GM18508 (cell line): ENCODE results near the gene SCYL1.

Source experiments
- ATAC-seq: cut with Tn5 transposase; IDR thresholded peaks from one replicate; pipeline ENCODE4 v1.9.1; 2021; ENCODE audit warnings: moderate number of reproducible peaks; ENCODE audit not compliant: insufficient read depth, unreplicated experiment

Gene SCYL1

GRCh38 chr11:65532388-65533064, 7.6 kb downstream of the SCYL1 start:
- no peak for ATAC-seq

DNA sequence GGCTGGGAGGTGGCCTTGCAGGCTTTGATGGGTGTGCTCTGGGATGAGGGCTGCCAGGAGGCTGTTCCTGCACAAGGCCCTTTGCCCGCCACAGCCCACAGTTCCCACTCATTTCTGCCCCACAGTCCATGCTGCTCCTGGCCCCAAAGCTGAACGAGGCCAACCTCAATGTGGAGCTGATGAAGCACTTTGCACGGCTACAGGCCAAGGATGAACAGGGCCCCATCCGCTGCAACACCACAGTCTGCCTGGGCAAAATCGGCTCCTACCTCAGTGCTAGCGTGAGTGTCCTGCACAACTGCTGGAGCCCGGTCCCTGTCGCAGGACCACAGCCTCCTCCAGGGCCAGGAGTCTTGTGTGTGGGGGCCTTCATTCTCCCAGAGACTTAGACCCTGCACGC, 10.2 kb downstream of the SCYL1 start:
- no peak for ATAC-seq

DNA sequence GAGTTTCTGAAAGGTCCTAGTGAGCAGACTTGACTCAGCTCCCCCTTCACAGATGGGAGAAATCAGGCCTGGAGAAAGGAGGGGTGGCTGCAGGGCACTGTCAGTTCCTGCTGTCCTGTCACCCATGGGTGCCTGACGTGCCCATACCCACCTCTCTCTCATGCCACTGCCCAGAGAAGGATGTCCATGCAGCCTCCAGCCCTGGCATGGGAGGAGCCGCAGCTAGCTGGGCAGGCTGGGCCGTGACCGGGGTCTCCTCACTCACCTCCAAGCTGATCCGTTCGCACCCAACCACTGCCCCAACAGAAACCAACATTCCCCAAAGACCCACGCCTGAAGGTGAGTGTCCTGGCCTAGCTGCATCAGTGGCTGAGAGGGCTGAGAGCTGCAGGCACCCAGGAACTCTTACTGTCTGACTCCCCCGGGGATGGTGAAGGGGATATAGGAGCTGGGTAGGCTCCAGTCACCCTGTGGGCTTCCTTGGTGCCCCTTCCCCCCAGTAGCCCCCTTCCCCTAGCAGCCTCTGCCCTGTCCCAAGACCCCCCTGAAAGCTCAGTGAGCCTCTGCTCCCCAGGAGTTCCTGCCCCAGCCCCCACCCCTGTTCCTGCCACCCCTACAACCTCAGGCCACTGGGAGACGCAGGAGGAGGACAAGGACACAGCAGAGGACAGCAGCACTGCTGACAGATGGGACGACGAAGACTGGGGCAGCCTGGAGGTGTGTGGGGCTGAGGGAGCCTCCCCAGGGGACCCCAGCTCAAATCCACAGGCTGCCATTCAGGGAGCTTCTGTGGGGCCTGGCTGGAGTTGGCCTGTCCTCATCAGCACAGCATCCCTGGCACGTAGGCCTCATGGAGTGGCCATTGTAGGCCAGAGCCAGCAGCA, 11.8 kb downstream of the SCYL1 start:
- ATAC-seq = no peak

- no peak for ATAC-seq
Measured at GRCh38 chr11:65537296-65537597, 12.4 kb downstream of the SCYL1 start.

DNA sequence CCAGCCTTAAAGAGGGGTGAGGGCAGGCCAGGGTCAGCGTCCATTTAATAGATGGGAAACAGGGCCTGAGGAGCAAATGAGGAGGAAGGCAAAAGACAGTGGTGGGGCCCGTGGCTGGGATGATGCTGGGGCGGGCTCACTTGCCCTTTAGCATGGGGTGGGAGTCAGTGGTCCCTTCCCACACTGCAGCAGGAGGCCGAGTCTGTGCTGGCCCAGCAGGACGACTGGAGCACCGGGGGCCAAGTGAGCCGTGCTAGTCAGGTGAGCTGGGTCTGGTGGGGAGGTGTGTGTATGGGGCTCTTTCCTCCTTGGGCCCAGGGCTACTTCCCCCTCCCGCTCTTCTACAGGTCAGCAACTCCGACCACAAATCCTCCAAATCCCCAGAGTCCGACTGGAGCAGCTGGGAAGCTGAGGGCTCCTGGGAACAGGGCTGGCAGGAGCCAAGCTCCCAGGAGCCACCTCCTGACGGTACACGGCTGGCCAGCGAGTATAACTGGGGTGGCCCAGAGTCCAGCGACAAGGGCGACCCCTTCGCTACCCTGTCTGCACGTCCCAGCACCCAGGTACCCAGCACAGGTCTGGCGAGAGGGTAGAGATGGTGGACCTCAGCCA, 12.8 kb downstream of the SCYL1 start:
- no peak for ATAC-seq

DNA sequence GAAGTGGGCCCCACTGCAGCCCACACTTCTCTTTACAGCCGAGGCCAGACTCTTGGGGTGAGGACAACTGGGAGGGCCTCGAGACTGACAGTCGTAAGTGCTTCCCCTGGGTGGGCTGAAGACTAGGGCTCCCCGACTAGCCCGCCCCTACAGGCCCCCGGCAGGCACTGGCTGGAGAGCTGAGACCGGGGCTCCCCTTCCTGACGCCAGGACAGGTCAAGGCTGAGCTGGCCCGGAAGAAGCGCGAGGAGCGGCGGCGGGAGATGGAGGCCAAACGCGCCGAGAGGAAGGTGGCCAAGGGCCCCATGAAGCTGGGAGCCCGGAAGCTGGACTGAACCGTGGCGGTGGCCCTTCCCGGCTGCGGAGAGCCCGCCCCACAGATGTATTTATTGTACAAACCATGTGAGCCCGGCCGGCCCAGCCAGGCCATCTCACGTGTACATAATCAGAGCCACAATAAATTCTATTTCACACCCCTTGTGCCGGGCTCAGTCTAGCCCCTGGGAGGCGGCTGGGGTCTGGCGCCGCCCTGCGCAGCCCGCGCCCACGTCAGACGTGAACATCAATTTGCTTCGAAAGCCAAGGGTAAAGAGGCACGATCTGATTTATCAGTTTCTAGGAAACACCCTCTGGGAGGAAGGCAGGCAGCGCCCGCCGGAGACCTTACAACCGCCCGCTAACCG, 13.5 kb downstream of the SCYL1 start:
- ATAC-seq = no peak

DNA sequence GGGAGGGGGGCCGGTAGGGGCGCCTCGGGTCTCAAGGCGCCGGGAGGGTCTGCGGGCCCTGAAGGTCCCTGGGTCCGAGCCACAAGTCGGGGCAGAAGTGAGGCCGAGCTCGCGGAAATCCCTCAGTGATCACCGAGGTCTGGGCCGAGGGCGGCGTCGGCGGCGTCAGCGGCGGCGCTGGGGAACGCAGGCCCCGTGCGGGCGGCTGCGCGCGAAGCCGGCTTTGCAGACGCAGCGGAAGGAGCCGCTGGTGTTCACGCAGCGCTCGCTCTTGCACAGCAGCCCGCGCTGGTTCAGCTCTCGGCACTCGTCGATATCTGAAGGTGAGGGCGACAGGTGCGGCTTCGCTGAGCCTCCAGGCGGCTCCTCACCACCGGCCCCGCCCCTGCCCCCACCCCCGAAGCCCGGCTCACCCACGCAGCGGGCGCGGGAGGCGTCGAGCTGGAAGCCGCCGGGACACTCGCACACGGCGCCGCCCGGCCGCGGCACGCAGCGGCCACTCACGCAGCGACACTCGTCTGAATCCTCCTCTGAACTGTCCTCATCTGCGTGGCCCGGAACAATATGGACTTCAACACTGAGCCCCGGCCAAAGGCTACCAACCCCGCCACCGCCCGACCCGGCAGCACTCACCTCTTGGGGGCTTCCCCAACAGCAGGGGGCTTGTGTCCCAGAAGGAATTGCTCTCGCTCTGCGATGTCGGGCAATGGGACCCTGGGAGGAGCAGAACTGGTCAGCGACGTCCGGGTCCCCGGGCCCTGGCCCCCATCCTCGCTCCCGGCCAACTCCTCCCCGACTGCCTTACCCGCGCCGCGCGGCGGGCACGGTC, 14.2 kb downstream of the SCYL1 start:
- no peak for ATAC-seq

DNA sequence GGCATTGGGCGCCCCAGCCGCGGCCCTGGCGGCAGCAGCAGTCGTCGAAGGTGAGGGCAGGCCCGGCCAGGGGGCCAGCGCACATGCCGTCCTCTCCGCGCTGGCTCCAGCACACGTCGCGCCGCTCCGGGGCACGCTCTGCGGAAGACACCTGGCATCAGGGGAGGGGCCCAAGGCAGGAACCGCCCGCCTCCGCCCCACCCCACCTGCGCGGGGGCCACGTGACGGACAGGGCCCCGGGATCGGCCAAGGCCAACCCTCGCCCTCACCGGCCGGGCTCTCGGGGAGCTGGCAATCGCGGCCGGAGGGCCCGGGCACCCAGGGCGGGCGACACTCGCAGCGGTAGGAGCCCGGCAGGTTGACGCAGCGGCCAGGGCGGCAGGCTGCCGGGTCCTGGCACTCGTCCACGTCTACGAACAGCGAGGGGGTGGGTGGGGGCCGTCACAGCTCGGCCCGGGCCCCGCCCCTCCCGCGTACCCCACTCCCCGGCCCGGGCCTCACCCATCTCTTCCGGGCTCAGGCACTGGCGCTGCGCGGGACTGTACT, 14.9 kb downstream of the SCYL1 start:
- no peak for ATAC-seq

GRCh38 chr11:65540290-65541092, 15.6 kb downstream of the SCYL1 start:
- no peak for ATAC-seq

DNA sequence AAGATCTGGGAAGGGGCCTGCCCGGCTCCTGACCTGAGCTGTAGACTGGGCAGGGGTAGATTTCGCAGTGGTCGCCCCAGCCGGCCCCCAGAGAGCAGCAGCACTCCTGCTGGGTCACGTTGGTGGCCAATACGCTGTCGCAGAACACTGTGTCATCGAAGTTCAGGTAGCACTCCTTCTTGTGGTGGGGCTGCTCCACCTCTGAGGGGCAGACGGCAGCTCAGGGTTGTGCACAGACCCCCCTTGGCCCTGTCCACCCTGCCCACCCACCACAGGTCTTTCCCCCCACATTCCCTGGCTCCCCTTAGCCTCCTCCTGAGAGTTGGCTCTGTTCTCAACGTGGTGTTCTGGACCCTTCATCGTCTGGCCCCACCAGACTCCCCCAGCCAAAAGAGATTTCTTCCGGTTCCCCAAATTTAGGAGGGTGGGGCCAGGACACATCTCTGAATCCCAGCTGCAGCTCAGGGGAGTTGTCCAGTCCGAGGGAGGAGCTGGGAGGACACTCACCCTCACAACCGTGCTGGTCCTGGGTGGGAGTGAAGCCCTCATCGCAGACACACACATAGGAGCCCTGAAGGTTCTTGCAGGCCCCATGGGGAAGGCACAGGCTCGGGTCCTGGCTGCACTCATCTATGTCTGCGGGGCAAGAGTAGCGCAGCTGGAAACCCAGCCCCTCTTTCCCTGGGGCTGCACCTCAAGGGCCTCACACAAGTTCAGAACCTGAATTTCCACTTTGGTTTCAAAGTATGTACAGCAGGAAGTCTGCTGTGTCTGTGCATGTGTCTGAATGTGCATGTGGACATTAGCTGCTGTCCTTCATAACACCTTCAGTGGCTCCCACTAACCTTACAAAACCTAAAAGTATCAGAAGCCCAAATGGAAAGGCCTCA, 16.5 kb downstream of the SCYL1 start:
- ATAC-seq = no peak

DNA sequence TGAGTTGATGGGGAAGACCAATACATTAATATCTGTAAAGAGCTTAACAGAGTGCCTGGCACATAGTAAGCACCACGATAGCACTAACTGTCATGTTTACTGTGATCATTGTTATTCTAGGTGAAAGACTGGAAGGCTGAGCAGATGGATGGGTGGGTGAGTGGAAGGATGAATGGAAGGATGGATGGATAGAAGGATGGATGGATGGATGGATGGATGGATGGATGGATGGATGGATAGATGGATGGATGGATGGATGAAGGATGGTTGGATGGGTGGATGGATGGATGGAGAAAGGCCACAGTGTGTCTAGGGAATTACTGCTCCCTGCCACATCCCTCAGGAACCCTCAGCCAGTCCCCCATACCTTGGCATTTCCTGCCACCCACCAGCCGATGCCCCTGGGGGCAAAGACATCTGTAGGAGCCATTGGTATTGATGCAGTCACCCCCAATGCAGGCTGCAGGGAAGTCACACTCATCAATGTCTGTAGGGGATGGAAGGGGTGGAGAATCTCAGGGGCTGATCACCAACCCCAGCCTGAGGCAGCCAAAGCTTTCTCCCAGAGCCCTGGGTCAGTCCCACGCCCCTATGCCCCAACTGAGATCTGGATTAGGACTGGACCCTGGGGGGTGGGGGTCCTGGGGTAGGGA, 18.0 kb downstream of the SCYL1 start:
- no peak for ATAC-seq

- ATAC-seq = no peak
Measured at GRCh38 chr11:65545853-65546216, 21.0 kb downstream of the SCYL1 start.

DNA sequence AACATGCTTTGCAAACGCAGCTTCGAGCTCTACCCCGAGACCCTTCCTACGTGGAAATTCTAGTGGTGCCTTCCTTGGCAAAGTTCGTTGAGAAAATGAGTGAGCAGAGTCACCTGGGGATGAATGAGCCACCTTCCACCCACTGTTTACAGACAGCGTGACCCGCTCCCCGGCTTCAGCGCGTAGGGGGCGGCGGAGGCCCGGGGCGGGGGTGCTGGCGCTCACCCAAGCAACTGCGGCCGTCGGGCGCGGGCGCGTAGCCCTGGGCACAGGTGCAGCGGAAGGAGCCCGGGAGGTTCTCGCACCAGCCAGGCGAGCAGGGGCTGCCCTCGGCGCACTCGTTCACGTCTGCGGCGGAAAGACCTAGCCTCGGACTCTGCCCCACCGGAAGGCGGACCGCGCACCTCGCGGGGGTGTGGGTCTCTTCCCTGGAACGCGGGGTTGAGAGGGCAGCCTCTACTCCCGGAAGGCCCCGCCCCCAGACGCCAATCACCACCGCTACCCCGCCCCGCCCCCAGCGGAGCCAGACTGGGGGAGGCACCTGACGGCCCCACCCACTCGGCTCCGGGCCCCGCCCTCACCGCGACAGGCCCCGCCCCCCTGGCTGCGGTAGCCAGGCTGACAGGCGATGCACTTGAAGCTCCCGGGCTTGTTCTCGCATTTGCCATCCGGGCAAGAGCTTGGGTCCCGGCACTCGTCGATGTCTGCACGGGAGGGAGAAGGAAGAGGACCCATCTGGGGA, 21.5 kb downstream of the SCYL1 start:
- ATAC-seq = no peak

DNA sequence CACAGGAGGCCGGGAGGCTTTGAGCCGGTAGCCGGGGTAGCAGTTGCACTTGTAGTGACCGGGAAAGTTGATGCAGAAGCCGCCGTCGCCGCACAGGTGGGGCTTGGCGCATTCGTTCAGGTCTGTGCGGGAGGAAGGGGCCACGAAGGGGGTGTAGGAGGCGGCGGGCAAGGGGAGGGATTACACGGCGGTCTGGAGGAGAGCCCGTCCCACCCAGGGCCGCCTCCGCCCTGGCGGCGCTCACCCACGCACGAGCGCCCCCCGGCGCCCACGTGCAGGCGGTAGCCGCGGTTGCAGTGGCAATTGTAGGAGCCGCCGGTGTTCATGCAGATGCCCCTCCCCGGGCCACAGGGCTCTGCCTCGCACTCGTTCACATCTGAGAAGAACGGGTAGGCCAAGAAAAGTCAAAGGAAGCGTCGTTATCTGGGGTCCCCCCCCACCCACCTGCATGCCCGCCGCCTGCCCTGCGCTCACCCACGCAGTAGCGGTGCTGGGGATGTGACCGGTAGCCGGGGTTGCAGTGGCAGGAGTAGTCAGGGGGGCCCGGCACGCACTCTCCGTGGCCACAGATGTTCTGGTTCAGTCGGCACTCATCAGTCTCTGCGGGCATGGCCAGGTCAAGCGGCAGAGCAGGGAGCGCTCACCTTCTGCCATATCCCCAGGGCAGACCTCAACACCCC, 22.7 kb downstream of the SCYL1 start:
- no peak for ATAC-seq

GRCh38 chr11:65548395-65548794, 23.5 kb downstream of the SCYL1 start:
- no peak for ATAC-seq

- ATAC-seq = no peak
Measured at GRCh38 chr11:65549096-65549495, 24.2 kb downstream of the SCYL1 start.
